SK-N-SH (cell line): Measurements from ENCODE around the gene DMRT1.

Experiments used
- CHD2 ChIP-seq: fragments of 150-350 bp; IDR thresholded peaks from 2 replicates; pipeline ENCODE4 v1.6.1; 2018; ENCODE audit warnings: low read length; ENCODE audit not compliant: partially characterized antibody
- CTCF ChIP-seq: fragments of 200-600 bp; sonication (generic); IDR thresholded peaks from 2 replicates; pipeline ENCODE4 v1.6.1; 2017; ENCODE audit warnings: antibody characterized with exemption, mild to moderate bottlenecking, moderate library complexity
- EP300 ChIP-seq, 2 experiments: IDR thresholded peaks; 2 replicates each; pipeline versions ENCODE4 v1.4.0 to v1.6.1; 2012; ENCODE audit warnings: borderline replicate concordance in 1 of 2, low read depth in 1 of 2, low read length in 1 of 2
- FOXM1 ChIP-seq: IDR thresholded peaks from 2 replicates; pipeline ENCODE4 v1.4.0; 2012; ENCODE audit warnings: low read depth, mild to moderate bottlenecking
- GATA2 ChIP-seq: sonication (generic); formaldehyde crosslinking; IDR thresholded peaks from 2 replicates; pipeline ENCODE4 v1.5.0; 2020; ENCODE audit warnings: mild to moderate bottlenecking, missing genetic modification reagents
- MAX ChIP-seq: IDR thresholded peaks from 2 replicates; pipeline ENCODE4 v1.4.0; 2012; ENCODE audit warnings: low read depth
- POLR2AphosphoS5 ChIP-seq: IDR thresholded peaks from 2 replicates; pipeline ENCODE4 v1.6.1; 2012; ENCODE audit warnings: low read depth, low read length
- RXRA ChIP-seq: IDR thresholded peaks from 2 replicates; pipeline ENCODE4 v1.4.0; 2012; ENCODE audit warnings: low read depth, mild to moderate bottlenecking, borderline replicate concordance
- SIN3A ChIP-seq: IDR thresholded peaks from 2 replicates; pipeline ENCODE4 v1.6.1; 2012; ENCODE audit warnings: low read depth, mild to moderate bottlenecking, low read length, moderate library complexity, borderline replicate concordance
- TCF12 ChIP-seq: IDR thresholded peaks from 2 replicates; pipeline ENCODE4 v1.4.0; 2012
- TEAD4 ChIP-seq: IDR thresholded peaks from 2 replicates; pipeline ENCODE4 v1.4.0; 2012; ENCODE audit warnings: mild to moderate bottlenecking, borderline replicate concordance; ENCODE audit not compliant: insufficient read depth
- YY1 ChIP-seq: IDR thresholded peaks from 2 replicates; pipeline ENCODE4 v1.4.0; 2012; ENCODE audit warnings: low read depth, mild to moderate bottlenecking
- TF ChIP-seq, protein P1 (sequence below): IDR thresholded peaks from 2 replicates; pipeline ENCODE4 v1.4.0; 2012; ENCODE audit warnings: low read depth, borderline replicate concordance
- TF ChIP-seq, protein P2 (sequence below): IDR thresholded peaks from 2 replicates; pipeline ENCODE4 v1.4.0; 2012; ENCODE audit warnings: low read depth, borderline replicate concordance

GRCh38 chr9:811106-811531 lies 30.4 kb upstream of the DMRT1 start:
- TF ChIP-seq RXRA (no peak), CTCF (no peak), EP300 (IDR thresholded peaks at IDR 0.05; ENCODE audit: borderline replicate concordance in 1 of 2, low read depth in 1 of 2, low read length in 1 of 2) (no peak), CHD2 (no peak), MAX (no peak), POLR2AphosphoS5 (no peak), GATA2 (CRISPR knock-in tag) (no peak), TCF12 (no peak), YY1 (no peak), SIN3A (no peak), TEAD4 (no peak), FOXM1 (no peak)
- TF ChIP-seq, protein P1, sequence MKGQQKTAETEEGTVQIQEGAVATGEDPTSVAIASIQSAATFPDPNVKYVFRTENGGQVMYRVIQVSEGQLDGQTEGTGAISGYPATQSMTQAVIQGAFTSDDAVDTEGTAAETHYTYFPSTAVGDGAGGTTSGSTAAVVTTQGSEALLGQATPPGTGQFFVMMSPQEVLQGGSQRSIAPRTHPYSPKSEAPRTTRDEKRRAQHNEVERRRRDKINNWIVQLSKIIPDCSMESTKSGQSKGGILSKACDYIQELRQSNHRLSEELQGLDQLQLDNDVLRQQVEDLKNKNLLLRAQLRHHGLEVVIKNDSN: no peak
- TF ChIP-seq, protein P2, sequence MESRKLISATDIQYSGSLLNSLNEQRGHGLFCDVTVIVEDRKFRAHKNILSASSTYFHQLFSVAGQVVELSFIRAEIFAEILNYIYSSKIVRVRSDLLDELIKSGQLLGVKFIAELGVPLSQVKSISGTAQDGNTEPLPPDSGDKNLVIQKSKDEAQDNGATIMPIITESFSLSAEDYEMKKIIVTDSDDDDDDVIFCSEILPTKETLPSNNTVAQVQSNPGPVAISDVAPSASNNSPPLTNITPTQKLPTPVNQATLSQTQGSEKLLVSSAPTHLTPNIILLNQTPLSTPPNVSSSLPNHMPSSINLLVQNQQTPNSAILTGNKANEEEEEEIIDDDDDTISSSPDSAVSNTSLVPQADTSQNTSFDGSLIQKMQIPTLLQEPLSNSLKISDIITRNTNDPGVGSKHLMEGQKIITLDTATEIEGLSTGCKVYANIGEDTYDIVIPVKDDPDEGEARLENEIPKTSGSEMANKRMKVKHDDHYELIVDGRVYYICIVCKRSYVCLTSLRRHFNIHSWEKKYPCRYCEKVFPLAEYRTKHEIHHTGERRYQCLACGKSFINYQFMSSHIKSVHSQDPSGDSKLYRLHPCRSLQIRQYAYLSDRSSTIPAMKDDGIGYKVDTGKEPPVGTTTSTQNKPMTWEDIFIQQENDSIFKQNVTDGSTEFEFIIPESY: no peak
